Breast epithelium (tissue), 3 donors: Measurements from ENCODE around the gene MGAT4B.

Source experiments
- CTCF ChIP-seq, 3 donors: fragments of 450-650 bp; IDR thresholded peaks; one replicate each; pipeline ENCODE4 v1.5.1; 2016 to 2017; ENCODE audit warnings: antibody characterized with exemption in 3 of 3, mild to moderate bottlenecking in 3 of 3, moderate library complexity in 3 of 3
- POLR2A ChIP-seq: fragments of 450-650 bp; IDR thresholded peaks from one replicate; pipeline ENCODE4 v1.6.1; 2016; ENCODE audit warnings: antibody characterized with exemption, mild to moderate bottlenecking, moderate library complexity
- POLR2AphosphoS5 ChIP-seq, 3 donors: sonication (generic); formaldehyde crosslinking; IDR thresholded peaks; one replicate each; pipeline ENCODE4 v1.6.1; 2017; ENCODE audit warnings: antibody characterized with exemption in 3 of 3

- TF ChIP-seq CTCF (IDR thresholded peaks at IDR 0.05) (no peak), POLR2A (no peak), POLR2AphosphoS5 (IDR thresholded peaks at IDR 0.05) (no peak)
These were observed 2.8 kb downstream of the MGAT4B start for GRCh38 chr5:179803651-179804554.
